Esophagus muscularis mucosa (tissue), 4 donors: ENCODE results near the gene STK10. TPM values are rescaled to one million over a fixed set of nuclear protein-coding genes. Genes with fewer than 3 reads are reported as not detected.

Source experiments
- DNase-seq: peaks from one replicate; pipeline ENCODE4 v3.0.0-alpha.2; 2017; ENCODE audit errors: extremely low spot score
- H3K27ac ChIP-seq, 4 donors: fragments of 200-600 bp; sonication (generic); replicated peaks in 1 of 4; 1 replicate in 3 of 4; 2 replicates in 1 of 4; pipeline ENCODE4 v1.5.1; 2016 to 2019; ENCODE audit warnings: mild to moderate bottlenecking in 1 of 4
- H3K27me3 ChIP-seq, 4 donors: fragments of 200-600 bp; sonication (generic); one replicate each; pipeline versions ENCODE4 v1.5.1 to v1.6.0; 2016 to 2019
- H3K36me3 ChIP-seq, 4 donors: fragments of 200-600 bp; sonication (generic); one replicate each; pipeline ENCODE4 v1.5.1; 2016 to 2019
- H3K4me1 ChIP-seq, 4 donors: fragments of 200-600 bp; sonication (generic); one replicate each; pipeline ENCODE4 v1.5.1; 2016 to 2019
- H3K4me3 ChIP-seq, 4 donors: fragments of 200-600 bp; sonication (generic); 1 replicate in 2 of 4; 2 replicates in 2 of 4; pipeline ENCODE4 v1.5.1; 2016 to 2019; ENCODE audit warnings: mild to moderate bottlenecking in 4 of 4, moderate library complexity in 1 of 4
- H3K9me3 ChIP-seq, 4 donors: fragments of 200-600 bp; sonication (generic); 1 replicate in 3 of 4; 2 replicates in 1 of 4; pipeline ENCODE4 v1.5.1; 2016 to 2019
- EP300 ChIP-seq: sonication (generic); formaldehyde crosslinking; IDR thresholded peaks from one replicate; pipeline ENCODE4 v1.6.1; 2017; ENCODE audit warnings: antibody characterized with exemption
- POLR2A ChIP-seq: fragments of 450-650 bp; IDR thresholded peaks from one replicate; pipeline ENCODE4 v1.6.1; 2017; ENCODE audit warnings: antibody characterized with exemption, moderate library complexity, mild to moderate bottlenecking, low read depth
- POLR2AphosphoS5 ChIP-seq, 2 donors: sonication (generic); formaldehyde crosslinking; IDR thresholded peaks; one replicate each; pipeline ENCODE4 v1.6.1; 2017; ENCODE audit warnings: antibody characterized with exemption in 2 of 2
- WGBS: methylation state at CpG from one replicate; pipeline ENCODE4 v1.1.5; 2018; 5-methylcytosine and 5-hydroxymethylcytosine counted together
- intact Hi-C: fragments of 100-400 bp; cut with DNase I; formaldehyde crosslinking; loops from one replicate; pipeline ENCODE4 v1.15.1; 2023
- total RNA-seq, 4 donors: library from RNA; depleted of rRNA; stranded (reverse); fragments of >200 nt; gene quantifications; one replicate each; pipeline versions ENCODE4 v1.1.0 to v1.2.1, GENCODE V29; 2016
- TF ChIP-seq, protein P1 (sequence below), 3 experiments: fragments of 200-600 bp in 2 of 3; fragments of 450-650 bp in 1 of 3; sonication (generic) in 2 of 3; IDR thresholded peaks; one replicate each; pipeline ENCODE4 v1.5.1; 2017 to 2019; ENCODE audit warnings: antibody characterized with exemption in 3 of 3, mild to moderate bottlenecking in 2 of 3, moderate library complexity in 1 of 3

Gene STK10
- total RNA-seq, 4 donors from 2014 or later = 18.8 to 21.8 (median 19.4) TPM

- peaks cover 0 to 4% (median 0%) of the 10 kb centered on the region in 4 donors for H3K9me3 ChIP-seq
- 93% methylated on average over 9 of the region's 9 CpGs for WGBS
- H3K36me3 ChIP-seq = no peaks in the 10 kb centered on the region
- H3K4me1 ChIP-seq = peaks cover 13 to 25% (median 15%) of the 10 kb centered on the region in 4 donors
- intact Hi-C loops = no loop called here
- no peaks in the 10 kb centered on the region for H3K27me3 ChIP-seq
- no peak for DNase-seq
- no peak overlapping the region for H3K27ac ChIP-seq
- no peak overlapping the region for H3K4me3 ChIP-seq
- no peak for TF ChIP-seq POLR2A
Observed at GRCh38 chr5:172140120-172140519, 47.9 kb downstream of the STK10 start.

GRCh38 chr5:172137046-172137445 is 51.0 kb downstream of the STK10 start:
- H3K4me1 ChIP-seq = peaks cover 0 to 3% (median 0%) of the 10 kb centered on the region in 4 donors
- no peak for DNase-seq
- TF ChIP-seq POLR2A = no peak
- TF ChIP-seq EP300 = no peak
- TF ChIP-seq, protein P1, sequence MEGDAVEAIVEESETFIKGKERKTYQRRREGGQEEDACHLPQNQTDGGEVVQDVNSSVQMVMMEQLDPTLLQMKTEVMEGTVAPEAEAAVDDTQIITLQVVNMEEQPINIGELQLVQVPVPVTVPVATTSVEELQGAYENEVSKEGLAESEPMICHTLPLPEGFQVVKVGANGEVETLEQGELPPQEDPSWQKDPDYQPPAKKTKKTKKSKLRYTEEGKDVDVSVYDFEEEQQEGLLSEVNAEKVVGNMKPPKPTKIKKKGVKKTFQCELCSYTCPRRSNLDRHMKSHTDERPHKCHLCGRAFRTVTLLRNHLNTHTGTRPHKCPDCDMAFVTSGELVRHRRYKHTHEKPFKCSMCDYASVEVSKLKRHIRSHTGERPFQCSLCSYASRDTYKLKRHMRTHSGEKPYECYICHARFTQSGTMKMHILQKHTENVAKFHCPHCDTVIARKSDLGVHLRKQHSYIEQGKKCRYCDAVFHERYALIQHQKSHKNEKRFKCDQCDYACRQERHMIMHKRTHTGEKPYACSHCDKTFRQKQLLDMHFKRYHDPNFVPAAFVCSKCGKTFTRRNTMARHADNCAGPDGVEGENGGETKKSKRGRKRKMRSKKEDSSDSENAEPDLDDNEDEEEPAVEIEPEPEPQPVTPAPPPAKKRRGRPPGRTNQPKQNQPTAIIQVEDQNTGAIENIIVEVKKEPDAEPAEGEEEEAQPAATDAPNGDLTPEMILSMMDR (IDR thresholded peaks at IDR 0.05) = no peak
- no peak for TF ChIP-seq POLR2AphosphoS5 (IDR thresholded peaks at IDR 0.05)
- intact Hi-C loops = no loop called here
- no peaks in the 10 kb centered on the region for H3K27me3 ChIP-seq
- no peak overlapping the region for H3K4me3 ChIP-seq
- WGBS = 92% methylated on average over 3 of the region's 3 CpGs
- no peak overlapping the region for H3K27ac ChIP-seq
- peaks cover 0 to 4% (median 0%) of the 10 kb centered on the region in 4 donors for H3K9me3 ChIP-seq
- no peaks in the 10 kb centered on the region for H3K36me3 ChIP-seq

- H3K27ac ChIP-seq = peak overlapping the region in 1 of 4 donors; percentile 1
- 71% methylated on average over 10 of the region's 10 CpGs for WGBS
- H3K9me3 ChIP-seq = peaks cover 0 to 4% (median 0%) of the 10 kb centered on the region in 4 donors
- no peaks in the 10 kb centered on the region for H3K27me3 ChIP-seq
- peak; percentile 23 to 24 for TF ChIP-seq POLR2AphosphoS5 (IDR thresholded peaks at IDR 0.05)
- no peak for TF ChIP-seq POLR2A
- no peak for DNase-seq
- H3K4me3 ChIP-seq = no peak overlapping the region
- H3K4me1 ChIP-seq = peaks cover 0 to 3% (median 1%) of the 10 kb centered on the region in 4 donors
- intact Hi-C loops = no loop called here
- peaks cover 0 to 3% (median 0%) of the 10 kb centered on the region in 4 donors for H3K36me3 ChIP-seq
Observed at GRCh38 chr5:172133359-172134029, 54.5 kb downstream of the STK10 start.

DNA sequence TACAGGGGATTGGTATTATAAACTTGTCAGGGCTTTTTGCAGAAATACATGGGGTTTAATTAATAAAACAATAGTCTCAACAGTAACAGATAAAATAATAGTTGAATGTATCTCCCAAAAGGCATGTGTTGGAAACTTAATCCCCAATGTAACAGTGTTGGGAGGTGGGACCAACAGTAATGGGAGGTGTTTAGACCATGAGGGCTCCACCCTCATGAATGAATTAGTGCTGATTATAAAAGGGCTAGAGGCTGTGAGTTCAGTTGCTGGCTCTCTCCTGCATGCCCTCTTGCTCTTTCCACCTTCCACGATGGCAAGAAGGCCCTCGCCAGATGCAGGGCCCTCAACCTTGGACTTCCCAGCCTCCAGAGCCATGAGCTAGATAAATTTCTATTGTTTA is 56.3 kb downstream of the STK10 start:
- H3K27ac ChIP-seq = no peak overlapping the region
- 96% methylated on average over 2 of the region's 2 CpGs for WGBS
- DNase-seq = no peak
- peaks cover 0 to 4% (median 0%) of the 10 kb centered on the region in 4 donors for H3K9me3 ChIP-seq
- TF ChIP-seq POLR2A (no peak), POLR2AphosphoS5 (IDR thresholded peaks at IDR 0.05) (no peak), EP300 (no peak)
- TF ChIP-seq, protein P1 (IDR thresholded peaks at IDR 0.05) = no peak
- H3K4me3 ChIP-seq = no peak overlapping the region
- intact Hi-C loops = no loop called here
- no peaks in the 10 kb centered on the region for H3K27me3 ChIP-seq
- H3K36me3 ChIP-seq = peaks cover 0 to 10% (median 9%) of the 10 kb centered on the region in 4 donors
- peaks cover 0 to 3% (median 1%) of the 10 kb centered on the region in 4 donors for H3K4me1 ChIP-seq

GRCh38 chr5:172129256-172129910 is 58.6 kb downstream of the STK10 start:
- Histone ChIP-seq H3K4me3 (no peak overlapping the region), H3K27ac (no peak overlapping the region), H3K4me1 (peaks cover 0 to 3% (median 1%) of the 10 kb centered on the region in 4 donors), H3K27me3 (no peaks in the 10 kb centered on the region), H3K36me3 (peaks cover 0 to 19% (median 14%) of the 10 kb centered on the region in 4 donors), H3K9me3 (no peaks in the 10 kb centered on the region)
- TF ChIP-seq EP300 = no peak
- TF ChIP-seq, protein P1 (IDR thresholded peaks at IDR 0.05) = no peak
- no peak for TF ChIP-seq POLR2A
- no peak for TF ChIP-seq POLR2AphosphoS5 (IDR thresholded peaks at IDR 0.05)
- 85% methylated on average over 9 of the region's 10 CpGs for WGBS
- intact Hi-C loops = no loop called here
- DNase-seq = no peak
